Ovary (tissue), 9 donors: ENCODE results near the gene TMF1. TPM values are rescaled to one million over a fixed set of nuclear protein-coding genes. Genes with fewer than 3 reads are reported as not detected.

Experiments
- DNase-seq, 5 donors: peaks; one replicate each; pipeline ENCODE4 v3.0.0-alpha.2; 2019 to 2020
- H3K27ac ChIP-seq, 2 donors: fragments of 200-600 bp; one replicate each; pipeline versions ENCODE4 v1.5.1 to v1.8.0; 2019 to 2022
- H3K27me3 ChIP-seq: fragments of 200-600 bp; one replicate; pipeline ENCODE4 v1.8.0; 2022
- H3K36me3 ChIP-seq: fragments of 200-600 bp; sonication (generic); one replicate; pipeline ENCODE4 v1.5.1; 2019
- H3K4me1 ChIP-seq: one replicate; pipeline ENCODE4 v1.8.1; 2013; ENCODE audit warnings: mild to moderate bottlenecking, moderate library complexity; ENCODE audit not compliant: insufficient read depth
- H3K4me3 ChIP-seq: fragments of 200-600 bp; sonication (generic); one replicate; pipeline ENCODE4 v1.5.1; 2017
- H3K9me3 ChIP-seq, 2 donors: fragments of 200-600 bp in 1 of 2; sonication (generic) in 1 of 2; one replicate each; pipeline versions ENCODE4 v1.5.1 to v1.8.1; 2013 to 2019; ENCODE audit warnings: mild to moderate bottlenecking in 1 of 2, moderate library complexity in 1 of 2
- EP300 ChIP-seq: sonication (generic); formaldehyde crosslinking; IDR thresholded peaks from one replicate; pipeline ENCODE4 v1.6.1; 2017; ENCODE audit warnings: antibody characterized with exemption
- POLR2A ChIP-seq: fragments of 450-650 bp; IDR thresholded peaks from one replicate; pipeline ENCODE4 v1.6.1; 2017; ENCODE audit warnings: antibody characterized with exemption, mild to moderate bottlenecking, moderate library complexity
- WGBS, 3 donors: extraction: QIAGEN DNeasy Blood & Tissue Kit in 1 of 3; methylation state at CpG; one replicate each; pipeline versions ENCODE4 v1.1.5 to v1.1.7; 2013 to 2017; 5-methylcytosine and 5-hydroxymethylcytosine counted together
- intact Hi-C, 4 donors: fragments of 100-400 bp; cut with DNase I; formaldehyde crosslinking; loops; one replicate each; pipeline versions ENCODE4 v1.11.0 to v1.15.1; 2022 to 2023
- microRNA counts: library from miRNA; unstranded; fragments of <30 nt; microRNA quantifications from one replicate; lab custom pipeline; 2016
- microRNA-seq, 3 donors: library from miRNA; unstranded; fragments of <30 nt; microRNA quantifications; one replicate each; pipeline versions ENCODE4 to v1.2.0, GENCODE V29; 2019 to 2020
- polyA plus RNA-seq, 2 donors: library from polyadenylated mRNA; stranded (reverse); fragments of 200-250 nt in 1 of 2; fragments of 350-450 nt in 1 of 2; fragmentation: Illumina TruSeq in 1 of 2; extraction: RNeasy Lipid Tissue Mini Kit (QIAGEN cat#74804) in 1 of 2; gene quantifications; one replicate each; pipeline ENCODE4 v1.2.3, GENCODE V29; 2013 to 2014
- small RNA-seq: library from RNA; depleted of rRNA; stranded (forward); fragments of <200 nt; gene quantifications from one replicate; pipeline ENCODE3, GENCODE V24; 2016
- total RNA-seq, 7 donors: library from RNA; depleted of rRNA in 2 of 7; stranded (reverse); fragments of >200 nt in 2 of 7; fragmentation: NEBNext Ultra II Directional in 3 of 7; extraction: Animal tissue kit (Norgen Biotek cat#: 25700) in 3 of 7; gene quantifications; one replicate each; pipeline versions ENCODE4 v1.1.0 to v1.2.4, GENCODE V29; 2016 to 2023
- TF ChIP-seq, protein P1 (sequence below), 3 donors: fragments of 450-650 bp in 2 of 3; fragments of 200-600 bp in 1 of 3; IDR thresholded peaks; one replicate each; pipeline versions ENCODE4 v1.5.1 to v1.8.0; 2016 to 2022; ENCODE audit warnings: antibody characterized with exemption in 3 of 3, mild to moderate bottlenecking in 1 of 3
- donor health status: DM: no; HTN: no; CAD: no; lungs with moderate emphysema.
- donor health status: DM: no; HTN: no; CAD: no.
- donor health status: Bipolar disorder and iron deficiency.
- donor health status: DM: yes; HTN: yes; CAD: no.
- donor health status: DM: no; HTN: no; CAD: no.
- donor health status: DM: yes; HTN: yes; CAD: no.

The TMF1 gene
- total and polyA plus RNA-seq, 9 donors = 10.7 to 36.4 (median 28.3) TPM

DNA sequence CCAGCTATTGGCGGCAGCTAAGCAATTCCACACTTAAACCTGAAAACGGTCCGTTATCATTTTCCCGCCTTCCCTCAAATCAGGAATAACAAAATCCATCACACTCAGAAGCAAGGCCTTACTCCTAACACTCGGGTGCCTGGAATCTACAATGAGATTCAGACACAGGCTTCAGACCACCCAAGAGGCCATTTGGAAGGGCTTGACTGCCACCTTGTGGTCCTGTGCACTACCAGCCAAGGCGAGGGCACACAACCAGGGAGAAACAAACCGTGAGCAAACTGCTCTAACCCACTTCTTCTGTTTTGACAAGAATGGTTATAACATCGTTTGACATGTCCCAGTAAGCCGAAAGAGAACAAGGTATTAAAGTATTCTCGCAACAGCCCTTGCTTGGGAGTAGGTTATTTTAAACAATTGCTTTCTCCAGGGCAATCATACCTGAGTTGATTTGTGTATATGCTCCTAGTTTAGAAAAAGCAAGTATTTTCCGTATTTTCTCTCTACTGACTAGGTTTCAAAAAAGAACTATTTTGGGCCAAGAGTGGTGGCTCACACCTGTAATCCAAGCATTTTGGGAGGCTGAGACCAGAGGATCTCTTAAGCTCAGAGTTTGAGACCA lies 79.7 kb downstream of the TMF1 start:
- DNase-seq = peak; percentile 41 to 77 (median 43)
- Histone ChIP-seq H3K36me3 (no peaks in the 10 kb centered on the region), H3K4me1 (peaks cover under 1% of the 10 kb centered on the region), H3K4me3 (no peak overlapping the region), H3K27ac (no peak overlapping the region), H3K9me3 (no peaks in the 10 kb centered on the region), H3K27me3 (no peaks in the 10 kb centered on the region)
- TF ChIP-seq, protein P1, sequence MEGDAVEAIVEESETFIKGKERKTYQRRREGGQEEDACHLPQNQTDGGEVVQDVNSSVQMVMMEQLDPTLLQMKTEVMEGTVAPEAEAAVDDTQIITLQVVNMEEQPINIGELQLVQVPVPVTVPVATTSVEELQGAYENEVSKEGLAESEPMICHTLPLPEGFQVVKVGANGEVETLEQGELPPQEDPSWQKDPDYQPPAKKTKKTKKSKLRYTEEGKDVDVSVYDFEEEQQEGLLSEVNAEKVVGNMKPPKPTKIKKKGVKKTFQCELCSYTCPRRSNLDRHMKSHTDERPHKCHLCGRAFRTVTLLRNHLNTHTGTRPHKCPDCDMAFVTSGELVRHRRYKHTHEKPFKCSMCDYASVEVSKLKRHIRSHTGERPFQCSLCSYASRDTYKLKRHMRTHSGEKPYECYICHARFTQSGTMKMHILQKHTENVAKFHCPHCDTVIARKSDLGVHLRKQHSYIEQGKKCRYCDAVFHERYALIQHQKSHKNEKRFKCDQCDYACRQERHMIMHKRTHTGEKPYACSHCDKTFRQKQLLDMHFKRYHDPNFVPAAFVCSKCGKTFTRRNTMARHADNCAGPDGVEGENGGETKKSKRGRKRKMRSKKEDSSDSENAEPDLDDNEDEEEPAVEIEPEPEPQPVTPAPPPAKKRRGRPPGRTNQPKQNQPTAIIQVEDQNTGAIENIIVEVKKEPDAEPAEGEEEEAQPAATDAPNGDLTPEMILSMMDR (IDR thresholded peaks at IDR 0.05) = no peak
- no peak for TF ChIP-seq POLR2A
- no peak for TF ChIP-seq EP300
- 34 to 40% (median 38%) methylated on average over 11 of the region's 11 CpGs for WGBS, 3 donors
- intact Hi-C loops = no loop called here

MicroRNA genes within 50 kb of the gene (microRNA counts, 767-probe panel; counts per million panel counts)
- microRNA hsa-miR-3136-5p (lab: Ali Mortazavi, UCI) = 530 counts per million, percentile 78 among the panel's probes with 10 or more counts

Small RNA genes within 50 kb of the gene (microRNA-seq; reads per million reads assigned to microRNA genes)
- gene MIR3136 = 0.16 to 0.38 (median 0.36) reads per million in 3 donors

Small RNA genes within 50 kb of the gene (small RNA-seq; reads per million reads assigned to genes)
- not detected for gene MIR3136

Other genes starting within 250 kb of the TMF1 start
- 1 to 10 TPM in 1 of 7 donors, under 1 TPM in 2, not detected in 4; 0.36 to 1.4 (median 0.79) TPM for gene TAFA4, start 119.8 kb downstream of the TMF1 start, total RNA-seq
- gene TAFA4, start 119.8 kb downstream of the TMF1 start, polyA plus RNA-seq = under 1 TPM in 1 of 2 donors, not detected in 1; 0.15 TPM
- 10 to 100 TPM; 12.1 to 40.7 (median 20.9) TPM for gene EOGT, start 38.6 kb downstream of the TMF1 start, total RNA-seq
- 10 to 100 TPM; 13.1 to 22.7 TPM for gene EOGT, start 38.6 kb downstream of the TMF1 start, polyA plus RNA-seq
- gene UBA3, start 28.0 kb upstream of the TMF1 start, total RNA-seq = 10 to 100 TPM; 43.7 to 54.9 (median 49.5) TPM
- 10 to 100 TPM; 34.7 to 42.9 TPM for gene UBA3, start 28.0 kb upstream of the TMF1 start, polyA plus RNA-seq
- 100 to 1,000 TPM in 1 of 7 donors, 10 to 100 TPM in 6; 59.0 to 114 (median 77.4) TPM for gene ARL6IP5, start 32.6 kb upstream of the TMF1 start, total RNA-seq
- gene ARL6IP5, start 32.6 kb upstream of the TMF1 start, polyA plus RNA-seq = 100 to 1,000 TPM in 1 of 2 donors, 10 to 100 TPM in 1; 80.7 to 197 TPM
- gene LMOD3, start 70.3 kb upstream of the TMF1 start, total RNA-seq = under 1 TPM in 1 of 7 donors, not detected in 6; 0.10 TPM
- gene LMOD3, start 70.3 kb upstream of the TMF1 start, polyA plus RNA-seq = under 1 TPM; 0.13 to 0.36 TPM